B cell (primary cell): ENCODE data around the gene SLC12A7. TPM values are rescaled to one million over a fixed set of nuclear protein-coding genes. Genes with fewer than 3 reads are reported as not detected.

Experiments used
- ATAC-seq: fragments of 200-7000 bp; cut with Tn5 transposase; one replicate; pipeline ENCODE4 v1.10.0; 2021; ENCODE audit warnings: low read depth, mild to moderate bottlenecking, moderate number of reproducible peaks, moderate library complexity
- CTCF ChIA-PET: fragments of 350-600 bp; sonication (Branson Sonifier 250); formaldehyde crosslinking; loops from one replicate; lab custom pipeline; 2021; ENCODE audit warnings: antibody characterized with exemption, inconsistent platforms; lab: Charles Lee
- POLR2A ChIA-PET: fragments of 350-600 bp; sonication (Branson Sonifier 250); formaldehyde crosslinking; loops from one replicate; lab custom pipeline; 2021; ENCODE audit warnings: antibody characterized with exemption; lab: Charles Lee
- DNase-seq: peaks from one replicate; pipeline ENCODE4 v3.0.0; 2013
- H2AFZ ChIP-seq: 2 replicates; pipeline ENCODE4 v1.6.1; 2012; ENCODE audit warnings: mild to moderate bottlenecking, low read depth, low read length; ENCODE audit not compliant: insufficient read depth, poor library complexity, severe bottlenecking
- H3K27ac ChIP-seq, 2 donors: 1 replicate in 1 of 2; 2 replicates in 1 of 2; pipeline ENCODE4 v1.5.1; 2012 to 2013; ENCODE audit warnings: low read length in 2 of 2, mild to moderate bottlenecking in 2 of 2, moderate library complexity in 1 of 2
- H3K27me3 ChIP-seq, 4 experiments: fragments of 200-600 bp in 1 of 4; sonication (generic) in 1 of 4; replicated peaks in 1 of 4; 1 replicate in 2 of 4; 2 replicates in 2 of 4; pipeline versions ENCODE4 v1.6.1 to v1.7.0; 2013 to 2016; ENCODE audit warnings: low read length in 3 of 4, mild to moderate bottlenecking in 2 of 4, mixed read lengths in 1 of 4, moderate library complexity in 1 of 4; ENCODE audit not compliant: insufficient read depth in 4 of 4, control insufficient read depth in 3 of 4; ENCODE audit errors: control extremely low read depth in 1 of 4
- H3K36me3 ChIP-seq, 2 experiments: replicated peaks in 1 of 2; 1 replicate in 1 of 2; 2 replicates in 1 of 2; pipeline versions ENCODE4 v1.6.1 to v1.7.1; 2013; ENCODE audit warnings: low read length in 1 of 2; ENCODE audit not compliant: insufficient read depth in 2 of 2, control insufficient read depth in 1 of 2; ENCODE audit errors: control extremely low read depth in 1 of 2, extremely low read depth in 1 of 2
- H3K4me1 ChIP-seq, 2 donors: fragments of 200-600 bp in 1 of 2; sonication (generic) in 1 of 2; 1 replicate in 1 of 2; 2 replicates in 1 of 2; pipeline versions ENCODE4 v1.5.1 to v1.6.1; 2013 to 2017; ENCODE audit warnings: low read length in 2 of 2; ENCODE audit not compliant: control insufficient read depth in 2 of 2, insufficient read depth in 2 of 2
- H3K4me2 ChIP-seq: replicated peaks from 2 replicates; pipeline ENCODE3; 2012; ENCODE audit warnings: mild to moderate bottlenecking, low read depth, low read length; ENCODE audit not compliant: poor library complexity, severe bottlenecking
- H3K4me3 ChIP-seq, 5 experiments: fragments of 200-600 bp in 1 of 5; sonication (generic) in 1 of 5; 1 replicate in 3 of 5; 2 replicates in 2 of 5; pipeline versions ENCODE4 v1.5.1 to v1.7.0; 2011 to 2016; ENCODE audit warnings: low read length in 4 of 5, mild to moderate bottlenecking in 4 of 5, low read depth in 2 of 5, control low read depth in 1 of 5, moderate library complexity in 1 of 5; ENCODE audit not compliant: insufficient read depth in 1 of 5; ENCODE audit errors: control extremely low read depth in 1 of 5, extremely low read depth in 1 of 5
- H3K79me2 ChIP-seq: fragments of 200-600 bp; sonication (generic); one replicate; pipeline ENCODE4 v1.6.0; 2016; ENCODE audit warnings: low read length; ENCODE audit not compliant: control insufficient read depth, insufficient read depth
- H3K9ac ChIP-seq: fragments of 200-600 bp; sonication (generic); 2 replicates; pipeline ENCODE4 v1.6.1; 2017; ENCODE audit warnings: mild to moderate bottlenecking, low read length, moderate library complexity
- H3K9me3 ChIP-seq, 3 donors: one replicate each; pipeline versions ENCODE4 v1.6.1 to v1.7.1; 2013; ENCODE audit warnings: low read length in 2 of 3; ENCODE audit not compliant: control insufficient read depth in 2 of 3, insufficient read depth in 1 of 3; ENCODE audit errors: control extremely low read depth in 1 of 3
- H4K20me1 ChIP-seq: 2 replicates; pipeline ENCODE4 v1.6.0; 2012; ENCODE audit warnings: mild to moderate bottlenecking, low read length; ENCODE audit not compliant: insufficient read depth, control insufficient read depth, poor library complexity, severe bottlenecking
- H3K27ac Mint-ChIP-seq: one replicate; pipeline ENCODE4 v1.8.0; 2021; ENCODE audit warnings: mixed read lengths
- H3K27me3 Mint-ChIP-seq: one replicate; pipeline ENCODE4 v1.8.0; 2021; ENCODE audit warnings: mixed read lengths
- H3K4me1 Mint-ChIP-seq: one replicate; pipeline ENCODE4 v1.8.0; 2021; ENCODE audit warnings: mixed read lengths
- H3K4me3 Mint-ChIP-seq: one replicate; pipeline ENCODE4 v1.8.0; 2021; ENCODE audit warnings: mixed read lengths
- H3K9me3 Mint-ChIP-seq: one replicate; pipeline ENCODE4 v1.8.0; 2022; ENCODE audit warnings: mixed read lengths; ENCODE audit not compliant: insufficient read depth
- CTCF ChIP-seq: fragments of 200-600 bp; IDR thresholded peaks from one replicate; pipeline ENCODE4 v1.8.0; 2022; ENCODE audit warnings: antibody characterized with exemption, mild to moderate bottlenecking
- EZH2 ChIP-seq: IDR thresholded peaks from 2 replicates; pipeline ENCODE4 v1.6.1; 2012; ENCODE audit warnings: borderline replicate concordance, low read depth, mild to moderate bottlenecking, moderate library complexity, low read length; ENCODE audit not compliant: insufficient read depth, poor library complexity, severe bottlenecking
- WGBS: methylation state at CpG from one replicate; pipeline ENCODE4 v1.1.5; 2013; ENCODE audit warnings: missing lambda C conversion rate; ENCODE audit not compliant: insufficient coverage; 5-methylcytosine and 5-hydroxymethylcytosine counted together
- intact Hi-C: fragments of 100-400 bp; cut with micrococcal nuclease; formaldehyde crosslinking; loops from one replicate; pipeline ENCODE4 v1.10.0; 2022
- polyA plus RNA-seq: library from polyadenylated mRNA; depleted of rRNA; stranded (reverse); fragments of >200 nt; gene quantifications from 2 replicates; pipeline ENCODE4 v1.2.3, GENCODE V29; 2012
- total RNA-seq, 2 donors: library from RNA; stranded (reverse); fragments of 120-200 nt in 1 of 2; gene quantifications; 1 replicate in 1 of 2; 2 replicates in 1 of 2; pipeline versions ENCODE4 v1.2.3 to v1.2.4, GENCODE V29; 2013 to 2022

SLC12A7 gene
- total and polyA plus RNA-seq, 2 donors (not counting 1 experiment from before 2014, with no cell fraction given) = 25.5 to 34.4 TPM

- Histone ChIP-seq H2AFZ (no peak overlapping the region), H3K9ac (no peak overlapping the region), H3K79me2 (no peaks in the 10 kb centered on the region), H3K9me3 (no peaks in the 10 kb centered on the region), H3K27me3 (no peaks in the 10 kb centered on the region), H3K4me3 (no peak overlapping the region), H3K27ac (no peak overlapping the region), H3K4me2 (no peak overlapping the region), H4K20me1 (peaks cover 28% of the 10 kb centered on the region), H3K36me3 (peaks cover 0 to 2% of the 10 kb centered on the region in 2 experiments), H3K4me1 (no peaks in the 10 kb centered on the region)
- peaks cover 4% of the 10 kb centered on the region for H3K4me1 Mint-ChIP-seq
- H3K9me3 Mint-ChIP-seq = no peaks in the 10 kb centered on the region
- WGBS = 92% methylated on average over 12 of the region's 14 CpGs
- H3K27ac Mint-ChIP-seq = no peak overlapping the region
- H3K27me3 Mint-ChIP-seq = no peaks in the 10 kb centered on the region
- DNase-seq (no peak), ATAC-seq (no peak)
- ChIA-PET POLR2A (no interaction called here), CTCF (no interaction called here)
- TF ChIP-seq CTCF (no peak), EZH2 (no peak)
- intact Hi-C loops = no loop called here
- no peak overlapping the region for H3K4me3 Mint-ChIP-seq
Measured at GRCh38 chr5:1092122-1092521, 19.7 kb downstream of the SLC12A7 start.

- Mint-ChIP-seq H3K27me3 (no peaks in the 10 kb centered on the region), H3K27ac (no peak overlapping the region), H3K4me1 (peaks cover 4% of the 10 kb centered on the region), H3K4me3 (no peak overlapping the region), H3K9me3 (no peaks in the 10 kb centered on the region)
- no peak for ATAC-seq
- WGBS = 94% methylated on average over 23 of the region's 23 CpGs
- Histone ChIP-seq H3K4me3 (no peak overlapping the region), H3K79me2 (no peaks in the 10 kb centered on the region), H3K36me3 (peaks cover 0 to 2% of the 10 kb centered on the region in 2 experiments), H3K27ac (no peak overlapping the region), H4K20me1 (peaks cover 26% of the 10 kb centered on the region), H3K4me1 (no peaks in the 10 kb centered on the region), H3K9me3 (no peaks in the 10 kb centered on the region), H2AFZ (no peak overlapping the region), H3K9ac (no peak overlapping the region), H3K27me3 (no peaks in the 10 kb centered on the region), H3K4me2 (no peak overlapping the region)
- intact Hi-C loops = no loop called here
- CTCF ChIA-PET = no interaction called here
- DNase-seq = no peak
- POLR2A ChIA-PET = no interaction called here
- TF ChIP-seq EZH2 = no peak
- TF ChIP-seq CTCF = no peak
Measured at GRCh38 chr5:1091632-1092031, 20.2 kb downstream of the SLC12A7 start.
